DOHH2 (cell line): ENCODE measurements around the gene PIGM.

Experiments
- H3F3A ChIP-seq: fragments of 200-600 bp; sonication (generic), shearing (Covaris generic); 2 replicates; pipeline ENCODE4 v1.6.0; 2016; ENCODE audit warnings: antibody characterized with exemption, mild to moderate bottlenecking; ENCODE audit not compliant: control insufficient read depth, insufficient read depth
- H3K27ac ChIP-seq: fragments of 200-600 bp; sonication (generic); 2 replicates; pipeline ENCODE4 v1.5.1; 2014; ENCODE audit warnings: low read depth, mild to moderate bottlenecking, low read length, moderate library complexity
- H3K27me3 ChIP-seq: fragments of 200-600 bp; sonication (generic); 2 replicates; pipeline ENCODE4 v1.6.1; 2014; ENCODE audit warnings: mild to moderate bottlenecking, low read length, mixed read lengths; ENCODE audit not compliant: control insufficient read depth
- H3K36me3 ChIP-seq: fragments of 200-600 bp; sonication (generic); 2 replicates; pipeline ENCODE4 v1.6.1; 2014; ENCODE audit warnings: mild to moderate bottlenecking, low read length, moderate library complexity, mixed read lengths; ENCODE audit not compliant: control insufficient read depth
- H3K4me1 ChIP-seq: fragments of 200-600 bp; sonication (generic); 2 replicates; pipeline ENCODE4 v1.6.1; 2014; ENCODE audit warnings: mild to moderate bottlenecking, low read length, mixed read lengths; ENCODE audit not compliant: control insufficient read depth
- H3K4me2 ChIP-seq: fragments of 200-600 bp; sonication (generic); 2 replicates; pipeline ENCODE4 v1.6.0; 2014; ENCODE audit warnings: mild to moderate bottlenecking, low read length, moderate library complexity
- H3K4me3 ChIP-seq: fragments of 200-600 bp; sonication (generic); 2 replicates; pipeline ENCODE4 v1.5.1; 2014; ENCODE audit warnings: mild to moderate bottlenecking, low read length, mixed read lengths
- H3K79me2 ChIP-seq: fragments of 200-600 bp; sonication (generic); 2 replicates; pipeline ENCODE4 v1.6.1; 2014; ENCODE audit warnings: mild to moderate bottlenecking, low read length, mixed read lengths; ENCODE audit not compliant: control insufficient read depth
- H3K9me2 ChIP-seq: fragments of 200-600 bp; sonication (generic); replicated peaks from 2 replicates; pipeline ENCODE4 v1.6.1; 2014; ENCODE audit warnings: mild to moderate bottlenecking, low read length, mixed read lengths; ENCODE audit not compliant: control insufficient read depth
- H3K9me3 ChIP-seq: fragments of 200-600 bp; sonication (generic); 2 replicates; pipeline ENCODE4 v1.6.1; 2014; ENCODE audit warnings: antibody characterized with exemption, low read length, mixed read lengths; ENCODE audit not compliant: control insufficient read depth, insufficient read depth
- H4K20me1 ChIP-seq: fragments of 200-600 bp; sonication (generic); 2 replicates; pipeline ENCODE4 v1.6.0; 2014; ENCODE audit warnings: low read depth, mild to moderate bottlenecking, antibody characterized with exemption, low read length, moderate library complexity; ENCODE audit not compliant: control insufficient read depth, insufficient read depth
- EZH2phosphoT487 ChIP-seq: fragments of 200-600 bp; sonication (generic); IDR thresholded peaks from 2 replicates; pipeline ENCODE4 v1.6.1; 2017; ENCODE audit warnings: borderline replicate concordance, mild to moderate bottlenecking, antibody characterized with exemption, low read length, moderate library complexity, mixed read lengths
- TF ChIP-seq, protein P1 (sequence below): fragments of 200-600 bp; sonication (generic); IDR thresholded peaks from one replicate; pipeline ENCODE4 v1.5.1; 2014; ENCODE audit warnings: antibody characterized with exemption, mild to moderate bottlenecking, low read depth, low read length; ENCODE audit not compliant: poor library complexity, severe bottlenecking

Gene PIGM

DNA sequence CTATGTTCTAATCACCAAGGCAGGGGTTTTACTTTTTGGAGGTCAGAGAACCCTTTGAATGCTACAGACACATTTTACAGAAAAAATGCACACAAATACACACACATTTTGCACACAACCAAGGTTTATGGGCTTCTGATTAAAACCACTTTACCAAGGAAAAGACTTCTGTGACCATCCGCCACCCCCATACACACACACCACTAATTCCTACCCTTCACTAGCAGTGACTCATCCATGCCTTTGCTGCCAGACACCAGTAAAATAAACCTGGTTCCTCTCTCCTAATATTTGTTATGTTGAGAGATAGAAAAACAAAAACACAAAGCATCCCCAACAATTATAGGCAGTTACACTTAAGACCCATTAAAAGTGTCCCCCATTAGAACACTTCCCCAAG lies 12.9 kb downstream of the PIGM start:
- Histone ChIP-seq H3K9me2 (no peaks in the 10 kb centered on the region), H4K20me1 (no peaks in the 10 kb centered on the region), H3K4me3 (no peak overlapping the region), H3K36me3 (no peaks in the 10 kb centered on the region), H3K9me3 (no peaks in the 10 kb centered on the region), H3K4me1 (no peaks in the 10 kb centered on the region), H3K79me2 (no peaks in the 10 kb centered on the region), H3F3A (no peaks in the 10 kb centered on the region), H3K4me2 (no peak overlapping the region), H3K27me3 (peaks cover 12% of the 10 kb centered on the region), H3K27ac (no peak overlapping the region)
- no peak for TF ChIP-seq EZH2phosphoT487
- TF ChIP-seq, protein P1, sequence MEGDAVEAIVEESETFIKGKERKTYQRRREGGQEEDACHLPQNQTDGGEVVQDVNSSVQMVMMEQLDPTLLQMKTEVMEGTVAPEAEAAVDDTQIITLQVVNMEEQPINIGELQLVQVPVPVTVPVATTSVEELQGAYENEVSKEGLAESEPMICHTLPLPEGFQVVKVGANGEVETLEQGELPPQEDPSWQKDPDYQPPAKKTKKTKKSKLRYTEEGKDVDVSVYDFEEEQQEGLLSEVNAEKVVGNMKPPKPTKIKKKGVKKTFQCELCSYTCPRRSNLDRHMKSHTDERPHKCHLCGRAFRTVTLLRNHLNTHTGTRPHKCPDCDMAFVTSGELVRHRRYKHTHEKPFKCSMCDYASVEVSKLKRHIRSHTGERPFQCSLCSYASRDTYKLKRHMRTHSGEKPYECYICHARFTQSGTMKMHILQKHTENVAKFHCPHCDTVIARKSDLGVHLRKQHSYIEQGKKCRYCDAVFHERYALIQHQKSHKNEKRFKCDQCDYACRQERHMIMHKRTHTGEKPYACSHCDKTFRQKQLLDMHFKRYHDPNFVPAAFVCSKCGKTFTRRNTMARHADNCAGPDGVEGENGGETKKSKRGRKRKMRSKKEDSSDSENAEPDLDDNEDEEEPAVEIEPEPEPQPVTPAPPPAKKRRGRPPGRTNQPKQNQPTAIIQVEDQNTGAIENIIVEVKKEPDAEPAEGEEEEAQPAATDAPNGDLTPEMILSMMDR, result no peak

DNA sequence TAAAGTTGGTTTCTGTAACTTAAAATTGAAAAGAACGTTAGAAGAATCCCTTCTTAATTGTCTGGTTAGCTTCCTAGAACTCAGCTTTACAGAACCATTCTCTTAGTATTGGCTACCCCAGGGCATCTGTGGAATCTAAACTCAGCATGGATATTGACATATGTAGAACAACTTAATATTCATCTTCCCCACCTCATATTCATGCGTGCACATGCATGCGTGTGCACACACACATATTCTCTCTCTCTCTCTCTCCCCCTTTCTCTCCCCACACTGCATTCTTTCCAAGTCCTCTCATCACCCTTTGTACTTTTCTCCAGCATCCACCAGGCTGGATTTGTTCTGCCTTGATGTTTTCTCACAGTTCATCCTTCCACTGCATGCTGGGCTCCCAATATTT lies 13.4 kb downstream of the PIGM start:
- TF ChIP-seq EZH2phosphoT487, result no peak
- TF ChIP-seq, protein P1, result no peak
- H3K27me3 ChIP-seq, result peaks cover 17% of the 10 kb centered on the region

DNA sequence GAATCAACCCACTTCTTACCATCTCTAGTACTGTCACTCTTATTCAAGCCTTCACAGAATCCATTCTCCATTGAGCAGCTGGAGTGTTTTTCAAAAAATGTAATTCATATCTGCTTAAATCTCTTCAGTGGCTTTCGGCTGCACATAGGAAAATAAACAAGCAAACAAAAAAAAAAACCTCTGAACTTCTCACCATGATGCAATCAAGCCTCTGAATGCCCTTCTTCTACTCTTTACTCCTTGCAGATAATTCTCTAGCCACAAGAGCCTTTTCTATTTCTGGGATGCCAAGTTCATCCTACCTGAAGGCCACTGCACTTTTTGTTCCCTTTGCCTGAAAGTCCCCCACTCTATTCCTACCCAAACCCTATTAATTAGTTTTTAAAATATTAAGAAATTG lies 14.2 kb downstream of the PIGM start:
- Histone ChIP-seq H3K27ac (no peak overlapping the region), H3K27me3 (peaks cover 17% of the 10 kb centered on the region), H3F3A (no peaks in the 10 kb centered on the region), H4K20me1 (no peaks in the 10 kb centered on the region), H3K9me3 (no peaks in the 10 kb centered on the region), H3K4me2 (no peak overlapping the region), H3K36me3 (no peaks in the 10 kb centered on the region), H3K9me2 (no peaks in the 10 kb centered on the region), H3K4me3 (no peak overlapping the region), H3K4me1 (no peaks in the 10 kb centered on the region), H3K79me2 (no peaks in the 10 kb centered on the region)
- no peak for TF ChIP-seq EZH2phosphoT487
- TF ChIP-seq, protein P1, result no peak

More for the DNA sequence above, 13.4 kb downstream of the PIGM start:
- no peaks in the 10 kb centered on the region for H3K36me3 ChIP-seq
- no peak overlapping the region for H3K27ac ChIP-seq
- H3K4me3 ChIP-seq, result no peak overlapping the region
- H3K4me1 ChIP-seq, result no peaks in the 10 kb centered on the region
- no peaks in the 10 kb centered on the region for H3K9me2 ChIP-seq
- H3K4me2 ChIP-seq, result no peak overlapping the region
- no peaks in the 10 kb centered on the region for H3K9me3 ChIP-seq
- no peaks in the 10 kb centered on the region for H4K20me1 ChIP-seq
- H3F3A ChIP-seq, result no peaks in the 10 kb centered on the region
- H3K79me2 ChIP-seq, result no peaks in the 10 kb centered on the region

DNA sequence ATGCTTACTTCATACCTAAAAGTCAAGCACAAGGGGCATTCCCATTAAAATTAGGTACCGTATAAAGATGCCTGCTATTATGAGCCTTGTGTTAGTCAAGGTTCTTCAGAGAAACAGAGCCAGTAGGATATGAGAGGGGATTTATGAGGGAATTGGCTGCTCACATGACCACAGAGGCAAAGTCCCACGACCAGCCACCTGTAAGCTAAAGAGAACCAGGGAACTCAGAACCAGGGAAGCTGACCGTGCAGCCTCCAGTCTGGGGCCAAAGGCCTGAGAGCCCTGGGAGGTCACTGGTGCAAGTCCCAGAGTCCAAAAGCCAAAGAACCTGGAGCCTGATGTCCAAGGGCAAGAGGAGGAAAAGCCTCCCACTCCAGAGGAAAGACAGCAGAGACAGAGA lies 20.0 kb downstream of the PIGM start:
- H3K4me2 ChIP-seq, result no peak overlapping the region
- no peaks in the 10 kb centered on the region for H3K9me2 ChIP-seq
- no peaks in the 10 kb centered on the region; the same call in 1 of the 2 replicates for H3F3A ChIP-seq
- H3K79me2 ChIP-seq, result no peaks in the 10 kb centered on the region
- H3K4me1 ChIP-seq, result peaks cover 15% of the 10 kb centered on the region
- peaks cover 9% of the 10 kb centered on the region; the same call in 1 of the 2 replicates for H3K27me3 ChIP-seq
- no peaks in the 10 kb centered on the region for H3K36me3 ChIP-seq
- H3K9me3 ChIP-seq, result no peaks in the 10 kb centered on the region
- H3K27ac ChIP-seq, result no peak overlapping the region
- no peaks in the 10 kb centered on the region for H4K20me1 ChIP-seq
- no peak for TF ChIP-seq EZH2phosphoT487
- TF ChIP-seq, protein P1, result no peak
- H3K4me3 ChIP-seq, result no peak overlapping the region
